Measurements from ENCODE around the gene SLC16A6.
"Not testable (repeated sequence)": the region's sequence is repeated elsewhere in the genome, so short reads cannot be mapped to it uniquely, and the experiment has no call there.

Gene SLC16A6

GRCh38 chr17:68289473-68289872, 1.5 kb downstream of the SLC16A6 start:
- DNase-seq, result no peak

DNA sequence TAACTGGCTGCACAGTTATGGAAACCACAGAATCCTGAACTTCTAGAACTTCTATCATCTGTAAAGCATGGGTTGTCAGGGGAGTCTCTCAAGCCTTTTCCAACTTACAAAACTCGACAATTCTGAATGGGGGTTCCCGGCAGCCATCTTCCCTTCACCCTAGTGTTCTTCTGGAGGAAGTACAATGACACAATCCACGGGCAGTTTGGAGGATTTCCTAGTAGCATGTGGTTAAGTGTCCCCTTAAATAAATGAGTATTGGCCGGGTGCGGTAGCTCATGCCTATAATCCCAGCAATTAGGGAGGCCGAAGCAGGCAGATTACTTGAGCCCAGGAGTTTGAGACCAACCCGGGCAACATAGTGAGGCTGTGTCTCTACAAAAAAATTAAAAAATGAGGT, 2.1 kb downstream of the SLC16A6 start:
- DNase-seq, result no peak

DNA sequence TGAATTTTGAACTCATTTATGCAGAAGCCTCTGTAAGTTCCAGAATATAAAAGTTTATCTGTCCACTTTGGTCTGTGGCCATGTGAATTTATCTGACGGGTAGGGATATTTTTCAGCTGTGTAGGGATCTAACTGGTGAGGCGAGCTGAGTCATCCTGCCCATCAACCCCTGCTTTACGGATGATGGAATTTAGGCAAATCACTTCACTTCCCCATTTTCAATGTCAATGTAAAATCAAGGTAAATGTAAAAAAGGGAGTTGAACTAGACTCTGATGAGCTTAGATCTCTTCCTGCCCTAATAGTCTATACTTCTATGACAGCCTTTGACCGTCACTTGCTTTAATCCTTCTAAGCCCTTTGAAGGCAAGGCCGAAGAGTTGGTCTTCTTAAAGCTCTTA, 2.6 kb downstream of the SLC16A6 start:
- DNase-seq, result no peak

DNA sequence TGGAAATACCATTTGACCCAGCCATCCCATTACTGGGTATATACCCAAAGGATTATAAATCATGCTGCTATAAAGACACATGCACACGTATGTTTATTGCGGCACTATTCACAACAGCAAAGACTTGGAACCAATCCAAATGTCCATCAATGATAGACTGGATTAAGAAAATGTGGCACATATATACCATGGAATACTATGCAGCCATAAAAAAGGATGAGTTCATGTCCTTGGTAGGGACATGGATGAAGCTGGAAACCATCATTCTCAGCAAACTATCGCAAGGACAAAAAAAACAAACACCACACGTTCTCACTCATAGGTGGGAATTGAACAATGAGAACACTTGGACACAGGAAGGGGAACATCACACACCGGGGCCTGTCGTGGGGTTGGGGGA, 9.0 kb downstream of the SLC16A6 start:
- DNase-seq, result not testable (repeated sequence)

- DNase-seq, result no peak
These were observed 13.1 kb downstream of the SLC16A6 start for GRCh38 chr17:68277807-68278206.

DNA sequence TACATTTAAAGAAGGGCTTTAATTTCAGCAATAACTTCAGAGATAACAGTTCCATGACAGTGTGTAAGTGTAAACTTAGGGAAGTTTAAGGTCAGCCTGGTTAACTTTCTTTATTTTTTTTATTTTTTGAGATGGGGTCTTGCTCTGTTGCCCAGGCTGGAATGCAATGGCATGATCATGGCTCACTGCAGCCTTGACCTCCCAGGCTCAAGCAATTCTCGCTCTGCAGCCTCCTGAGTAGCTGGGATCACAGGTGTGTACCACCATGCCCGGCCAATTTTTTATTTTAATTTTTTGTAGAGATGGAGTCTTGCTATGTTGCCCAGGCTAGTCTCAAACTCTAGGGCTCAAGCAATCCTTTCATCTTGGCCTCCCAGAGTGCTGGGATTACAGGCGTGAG, 14.6 kb downstream of the SLC16A6 start:
- not testable (repeated sequence) for DNase-seq

DNA sequence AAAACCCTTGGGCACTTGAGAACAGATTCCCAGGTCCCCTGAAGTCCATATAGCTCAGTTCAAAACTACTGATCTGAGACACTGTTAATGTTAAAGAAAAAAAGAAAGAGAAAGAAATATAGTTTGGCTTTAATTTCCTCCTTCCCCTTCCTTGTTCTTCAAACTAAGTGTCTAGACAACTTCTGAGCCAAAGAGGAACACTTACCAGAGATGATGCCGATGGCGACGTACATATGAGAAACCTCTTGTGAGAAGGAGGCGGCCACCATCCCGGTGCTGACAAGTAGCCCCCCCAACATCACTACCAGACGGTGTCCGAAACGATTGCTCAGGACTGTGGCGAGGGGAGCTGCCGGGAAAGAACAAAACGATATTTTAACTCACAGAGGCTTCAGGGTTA, 17.2 kb downstream of the SLC16A6 start:
- no peak for DNase-seq

- DNase-seq, result not testable (repeated sequence)
These were observed 25.1 kb downstream of the SLC16A6 start for GRCh38 chr17:68265833-68266232.

- DNase-seq, result not testable (repeated sequence)
These were observed 27.7 kb downstream of the SLC16A6 start for GRCh38 chr17:68263101-68263681.

GRCh38 chr17:68262467-68262866, 28.5 kb downstream of the SLC16A6 start:
- DNase-seq, result not testable (repeated sequence)

DNA sequence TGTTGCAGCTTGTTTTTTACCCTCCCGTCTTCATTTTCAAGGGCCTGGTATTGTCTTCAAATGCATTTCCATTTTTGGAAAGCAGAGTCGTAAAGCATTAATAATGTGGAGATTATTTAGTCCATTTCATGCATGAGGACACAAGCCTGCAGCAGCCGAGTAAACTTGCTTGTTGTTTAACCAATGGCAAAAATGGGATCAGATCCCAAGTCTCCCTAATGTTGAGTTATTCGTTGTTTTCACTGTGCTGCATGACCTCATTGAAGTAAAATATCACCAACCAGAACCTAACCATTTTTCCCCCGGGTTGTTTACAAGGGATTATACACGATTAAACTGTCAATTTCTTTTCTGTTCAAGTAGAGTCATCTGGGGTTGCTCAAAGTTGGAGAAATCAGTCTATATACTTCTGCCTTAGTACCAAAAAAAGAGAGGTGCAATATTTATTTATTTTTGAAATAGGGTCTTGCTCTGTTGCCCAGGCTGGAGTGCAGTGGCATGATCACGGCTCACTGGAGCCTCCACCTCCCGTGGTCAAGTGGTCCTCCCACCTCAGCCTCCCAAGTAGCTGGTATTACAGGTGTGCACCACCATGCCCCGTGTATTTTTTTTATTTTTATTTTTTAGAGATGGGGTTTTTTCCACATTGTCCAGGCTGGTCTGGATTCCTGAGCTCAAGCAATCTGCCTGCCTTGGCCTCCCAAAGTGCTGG, 30.7 kb downstream of the SLC16A6 start:
- DNase-seq, result no peak

- DNase-seq, result not testable (repeated sequence)
These were observed 31.3 kb downstream of the SLC16A6 start for GRCh38 chr17:68259648-68259951.

DNA sequence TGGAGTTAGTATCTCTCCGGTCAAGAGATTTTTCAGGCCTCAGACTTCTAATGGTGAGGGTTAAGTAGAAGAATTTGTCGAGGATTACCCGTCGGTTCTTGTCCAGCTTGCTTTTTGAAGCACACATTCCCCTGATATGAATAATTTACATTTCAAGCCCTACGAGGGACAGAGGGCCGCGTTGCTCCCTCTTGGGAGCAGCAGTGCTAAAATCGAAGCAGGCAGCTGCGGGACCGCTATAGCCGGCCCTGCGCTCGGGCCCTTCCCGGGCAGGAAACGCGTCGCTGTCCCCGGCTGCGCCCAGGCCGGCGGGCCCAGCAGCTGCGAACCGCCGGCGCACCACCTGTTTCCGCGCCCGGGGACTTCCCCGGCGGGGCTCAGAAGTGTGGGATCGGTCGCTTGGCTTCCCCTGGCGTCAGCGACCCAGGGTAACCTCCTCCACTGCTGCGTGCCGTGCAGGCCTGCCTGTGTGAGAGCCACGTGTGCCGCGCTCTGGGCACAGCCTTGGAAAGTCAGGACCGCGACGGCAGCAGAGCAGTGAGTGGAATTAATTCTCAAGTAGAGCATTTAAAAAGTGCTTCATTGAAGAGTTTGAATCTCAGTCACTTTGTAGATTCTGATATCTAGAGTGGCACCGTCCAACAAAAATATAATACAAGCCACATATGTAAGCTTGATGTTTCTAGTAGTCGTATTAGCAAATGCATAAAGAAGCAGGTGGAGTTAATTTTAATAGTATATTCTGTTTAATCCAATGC, 31.9 kb downstream of the SLC16A6 start:
- peak; percentile 76 for DNase-seq

- DNase-seq, result no peak
These were observed 33.0 kb downstream of the SLC16A6 start for GRCh38 chr17:68257934-68258333.

DNA sequence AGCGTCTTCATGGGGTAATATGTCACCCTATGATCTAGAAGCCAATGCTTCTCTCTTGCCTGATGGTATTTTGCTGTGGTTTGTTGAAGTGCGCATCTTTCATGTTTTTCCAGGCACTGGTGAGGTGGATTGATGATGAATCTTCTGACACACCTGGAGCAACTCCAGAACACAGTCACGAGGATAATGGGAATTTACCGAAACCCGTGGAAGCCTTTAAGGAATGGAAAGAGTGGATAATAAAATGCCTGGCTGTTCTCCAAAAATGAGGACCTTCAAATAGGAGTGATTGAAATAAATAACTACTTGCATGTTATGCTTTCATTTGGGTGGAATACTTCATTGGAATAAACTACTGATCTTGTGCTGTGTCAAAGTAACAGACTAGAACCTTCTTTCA, 34.2 kb downstream of the SLC16A6 start:
- DNase-seq, result not testable (repeated sequence)

- DNase-seq, result no peak
These were observed 35.0 kb downstream of the SLC16A6 start for GRCh38 chr17:68255731-68256538.

- DNase-seq, result no peak
These were observed 35.8 kb downstream of the SLC16A6 start for GRCh38 chr17:68255151-68255550.

- not testable (repeated sequence) for DNase-seq
These were observed 37.5 kb downstream of the SLC16A6 start for GRCh38 chr17:68253426-68253825.

DNA sequence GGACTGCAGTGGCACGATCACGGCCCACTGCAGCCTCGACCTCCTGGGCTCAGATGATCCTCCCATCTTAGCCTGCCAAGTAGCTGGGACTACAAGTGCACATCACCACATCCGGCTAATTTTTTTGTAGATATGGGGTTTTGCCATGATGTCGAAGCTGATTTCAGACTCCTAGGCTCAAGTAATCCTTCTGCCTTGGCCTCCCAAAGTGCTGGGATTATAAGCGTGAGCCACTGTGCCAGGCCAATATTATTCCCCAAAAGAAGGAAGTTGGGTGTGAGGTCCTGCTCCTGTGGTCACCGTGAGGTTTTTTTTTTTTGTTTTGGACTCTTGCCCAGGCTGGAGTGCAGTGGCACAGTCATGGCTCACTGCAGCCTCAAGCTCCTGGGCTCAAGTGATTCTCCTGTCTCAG, 41.6 kb downstream of the SLC16A6 start:
- no peak for DNase-seq

DNA sequence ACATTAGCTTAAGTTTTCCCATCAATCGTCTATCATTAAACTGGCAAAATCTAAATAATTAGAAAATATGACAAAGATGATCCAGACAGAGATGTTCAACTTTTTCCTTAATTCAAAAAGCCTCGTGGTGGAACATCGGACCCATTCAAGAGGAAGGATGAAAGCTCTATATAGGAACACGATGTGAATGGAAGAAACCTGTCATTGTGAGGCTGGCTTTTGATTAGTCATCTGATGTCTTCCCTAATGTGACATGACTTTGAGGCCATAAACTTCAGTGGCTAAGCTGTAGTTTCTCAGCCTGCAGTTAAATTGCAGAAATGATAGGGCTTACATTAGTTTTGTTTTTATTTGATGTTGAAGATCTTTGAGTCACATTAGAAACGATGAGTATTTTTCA, 42.0 kb downstream of the SLC16A6 start:
- no peak for DNase-seq

DNA sequence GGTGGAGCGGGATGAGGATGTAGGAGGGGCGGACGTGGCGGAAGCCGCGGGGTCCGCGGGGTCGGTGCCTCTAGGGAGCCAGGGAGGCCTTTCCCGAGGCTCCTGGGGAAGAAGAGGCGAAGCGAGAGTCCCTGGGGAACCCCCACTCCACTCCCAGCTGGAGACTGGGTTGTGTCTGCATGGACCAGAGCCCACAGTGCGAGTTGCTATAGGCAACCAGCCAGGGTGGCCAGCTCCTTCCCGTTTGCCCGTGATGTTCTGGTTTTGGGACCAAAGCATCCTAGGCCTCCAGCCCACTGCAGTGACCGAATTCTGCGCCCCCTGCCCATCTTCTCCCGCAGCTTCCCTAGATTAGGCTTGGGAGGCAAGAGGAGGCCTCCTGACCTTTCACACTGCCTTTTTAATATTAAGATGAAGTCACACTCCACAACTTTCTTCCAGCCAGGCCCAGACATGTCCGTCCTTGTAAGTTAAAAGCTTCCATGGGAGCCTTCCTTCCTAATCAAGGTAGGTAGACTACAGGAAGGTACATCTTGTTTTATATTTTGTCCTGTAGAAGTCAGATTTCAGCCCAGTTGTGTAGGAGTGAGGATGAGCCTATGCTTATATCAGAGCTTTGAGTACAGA, 42.6 kb downstream of the SLC16A6 start:
- no peak for DNase-seq

- peak; percentile 97 for DNase-seq
These were observed 43.3 kb downstream of the SLC16A6 start, which contains the start of gene AMZ2 for GRCh38 chr17:68247445-68248198. AMZ2 (plus strand) TSS chr17:68248043; CDS start chr17:68250188, 2,145 bp downstream.

Measured in activated CD4-positive, alpha-beta T cell treated with anti-CD3 and anti-CD28 coated beads, Interleukin-2, amount 50 U/mL, for 1 hour (primary cell).